PC-9 (cell line): ENCODE data around the gene SLC38A3. TPM values are rescaled to one million over a fixed set of nuclear protein-coding genes. Genes with fewer than 3 reads are reported as not detected.

ENCODE experiments used
- BruUV-seq: library from RNA; stranded (reverse); fragments of 400-500 nt; replicated peaks from 2 replicates; lab custom pipeline; 2021; lab: Mats Ljungman, UMichigan
- CTCF ChIA-PET: fragments of 300-600 bp; sonication (Branson Sonifier 250); formaldehyde crosslinking; loops from one replicate; lab custom pipeline; 2022; ENCODE audit warnings: antibody characterized with exemption; lab: Charles Lee
- POLR2A ChIA-PET: fragments of 300-600 bp; sonication (Branson Sonifier 250); formaldehyde crosslinking; loops from one replicate; lab custom pipeline; 2022; ENCODE audit warnings: antibody characterized with exemption; ENCODE audit not compliant: unreplicated experiment; lab: Charles Lee
- DNase-seq, 2 experiments: peaks; one replicate each; pipeline versions ENCODE4 v3.0.0 to v3.0.0-alpha.2; 2015 to 2022; ENCODE audit warnings: mixed read lengths in 1 of 2
- H2AFZ ChIP-seq: fragments of 200-600 bp; sonication (generic); 2 replicates; pipeline ENCODE4 v1.8.1; 2017; ENCODE audit warnings: antibody characterized with exemption
- H3F3A ChIP-seq: fragments of 200-600 bp; sonication (generic); 2 replicates; pipeline ENCODE4 v1.8.1; 2017; ENCODE audit warnings: antibody characterized with exemption, mild to moderate bottlenecking, low read depth; ENCODE audit not compliant: insufficient read depth
- H3K27ac ChIP-seq: fragments of 200-600 bp; sonication (generic); 2 replicates; pipeline ENCODE4 v1.6.1; 2016; ENCODE audit warnings: mixed run types
- H3K27me3 ChIP-seq: fragments of 200-600 bp; sonication (generic); 2 replicates; pipeline ENCODE4 v1.6.1; 2016; ENCODE audit warnings: low read depth, mixed run types; ENCODE audit not compliant: insufficient read depth
- H3K36me3 ChIP-seq: fragments of 200-600 bp; sonication (generic); 2 replicates; pipeline ENCODE4 v1.6.1; 2016; ENCODE audit warnings: low read depth, mixed run types
- H3K4me1 ChIP-seq: fragments of 200-600 bp; sonication (generic); replicated peaks from 2 replicates; pipeline ENCODE4 v1.6.1; 2016; ENCODE audit warnings: mixed run types; ENCODE audit not compliant: insufficient read depth
- H3K4me2 ChIP-seq: fragments of 200-600 bp; sonication (generic); 2 replicates; pipeline ENCODE4 v1.6.1; 2017; ENCODE audit warnings: mixed run types
- H3K4me3 ChIP-seq: fragments of 200-600 bp; sonication (generic); 2 replicates; pipeline ENCODE4 v1.6.1; 2016; ENCODE audit warnings: mixed run types
- H3K79me2 ChIP-seq: fragments of 200-600 bp; sonication (generic); 2 replicates; pipeline ENCODE4 v1.6.1; 2017; ENCODE audit warnings: low read depth, mixed run types
- H3K9me2 ChIP-seq: fragments of 200-600 bp; sonication (generic); 2 replicates; pipeline ENCODE4 v1.8.1; 2017; ENCODE audit warnings: mild to moderate bottlenecking; ENCODE audit not compliant: insufficient read depth
- H3K9me3 ChIP-seq: fragments of 200-600 bp; sonication (generic); 2 replicates; pipeline ENCODE4 v1.8.1; 2016; ENCODE audit warnings: low read depth; ENCODE audit not compliant: insufficient read depth
- H4K20me1 ChIP-seq: fragments of 200-600 bp; sonication (generic); 2 replicates; pipeline ENCODE4 v1.8.1; 2017; ENCODE audit not compliant: insufficient read depth
- CTCF ChIP-seq: fragments of 200-600 bp; sonication (generic); conservative IDR thresholded peaks from 2 replicates; pipeline ENCODE4 v1.6.1; 2017; ENCODE audit warnings: mixed run types, antibody characterized with exemption, mild to moderate bottlenecking, moderate library complexity
- EZH2 ChIP-seq: fragments of 200-600 bp; sonication (generic); IDR thresholded peaks from 2 replicates; pipeline ENCODE4 v1.8.0; 2017; ENCODE audit warnings: antibody characterized with exemption, low read depth
- intact Hi-C: fragments of 100-400 bp; cut with micrococcal nuclease; formaldehyde crosslinking; loops from one replicate; pipeline ENCODE4 v1.10.0; 2022; ENCODE audit not compliant: unreplicated experiment
- total RNA-seq: library from RNA; stranded (reverse); gene quantifications from 2 replicates; pipeline ENCODE4 v1.2.3, GENCODE V29; 2021

SLC38A3 gene
- total RNA-seq, 1 experiment from 2014 or later, result 0.37 TPM

- CTCF ChIA-PET, result no interaction called here
Measured at GRCh38 chr3:50173685-50174516, 31.2 kb upstream of the SLC38A3 start.

GRCh38 chr3:50174517-50174895 lies 30.6 kb upstream of the SLC38A3 start:
- no peak for TF ChIP-seq EZH2
- Histone ChIP-seq H2AFZ (no peak overlapping the region), H3K4me2 (no peak overlapping the region), H3K79me2 (no peaks in the 10 kb centered on the region), H3K9me2 (no peaks in the 10 kb centered on the region), H3K27me3 (no peaks in the 10 kb centered on the region), H3K9me3 (no peaks in the 10 kb centered on the region), H3K36me3 (no peaks in the 10 kb centered on the region), H3K27ac (no peak overlapping the region), H3F3A (no peaks in the 10 kb centered on the region; the same call in 1 of the 2 replicates), H3K4me3 (no peak overlapping the region), H3K4me1 (peaks cover 15% of the 10 kb centered on the region), H4K20me1 (no peaks in the 10 kb centered on the region)
- ChIA-PET CTCF (no interaction called here), POLR2A (no interaction called here)
- BruUV-seq, result no TSS peak
- intact Hi-C loops, result no loop called here
- no peak for DNase-seq

More at GRCh38 chr3:50173685-50174516, 31.2 kb upstream of the SLC38A3 start:
- H3K27ac ChIP-seq, result no peak overlapping the region
- no peaks in the 10 kb centered on the region; the same call in 1 of the 2 replicates for H3F3A ChIP-seq
- no TSS peak for BruUV-seq
- H3K36me3 ChIP-seq, result no peaks in the 10 kb centered on the region
- TF ChIP-seq CTCF (no peak), EZH2 (no peak)
- H3K4me2 ChIP-seq, result no peak overlapping the region
- no peaks in the 10 kb centered on the region for H3K9me2 ChIP-seq
- no peaks in the 10 kb centered on the region for H3K27me3 ChIP-seq
- H3K4me1 ChIP-seq, result peaks cover 15% of the 10 kb centered on the region
- no peak overlapping the region for H2AFZ ChIP-seq
- H3K9me3 ChIP-seq, result no peaks in the 10 kb centered on the region
- no peaks in the 10 kb centered on the region for H4K20me1 ChIP-seq
- H3K4me3 ChIP-seq, result no peak overlapping the region
- H3K79me2 ChIP-seq, result no peaks in the 10 kb centered on the region
- intact Hi-C loops, result no loop called here
- no peak for DNase-seq
- POLR2A ChIA-PET, result no interaction called here

- Histone ChIP-seq H3K27ac (no peak overlapping the region), H3K27me3 (no peaks in the 10 kb centered on the region), H3K79me2 (no peaks in the 10 kb centered on the region), H3K36me3 (no peaks in the 10 kb centered on the region), H3K4me2 (no peak overlapping the region), H3K9me2 (no peaks in the 10 kb centered on the region), H4K20me1 (no peaks in the 10 kb centered on the region), H3K4me1 (peaks cover 15% of the 10 kb centered on the region), H2AFZ (no peak overlapping the region), H3K4me3 (no peak overlapping the region), H3F3A (no peaks in the 10 kb centered on the region), H3K9me3 (no peaks in the 10 kb centered on the region)
- DNase-seq, result no peak
- POLR2A ChIA-PET, result no interaction called here
- TF ChIP-seq EZH2 (no peak), CTCF (no peak)
- no TSS peak for BruUV-seq
- intact Hi-C loops, result no loop called here
- CTCF ChIA-PET, result no interaction called here
Measured at GRCh38 chr3:50174947-50175524, 30.0 kb upstream of the SLC38A3 start.
